Embryonic facial prominence (tissue), 1 donor: ENCODE data around the gene COMT.

ENCODE experiments used
- DNase-seq: peaks from one replicate; pipeline ENCODE4 v3.0.0-alpha.2; 2016; ENCODE audit errors: extremely low spot score

Gene COMT

DNA sequence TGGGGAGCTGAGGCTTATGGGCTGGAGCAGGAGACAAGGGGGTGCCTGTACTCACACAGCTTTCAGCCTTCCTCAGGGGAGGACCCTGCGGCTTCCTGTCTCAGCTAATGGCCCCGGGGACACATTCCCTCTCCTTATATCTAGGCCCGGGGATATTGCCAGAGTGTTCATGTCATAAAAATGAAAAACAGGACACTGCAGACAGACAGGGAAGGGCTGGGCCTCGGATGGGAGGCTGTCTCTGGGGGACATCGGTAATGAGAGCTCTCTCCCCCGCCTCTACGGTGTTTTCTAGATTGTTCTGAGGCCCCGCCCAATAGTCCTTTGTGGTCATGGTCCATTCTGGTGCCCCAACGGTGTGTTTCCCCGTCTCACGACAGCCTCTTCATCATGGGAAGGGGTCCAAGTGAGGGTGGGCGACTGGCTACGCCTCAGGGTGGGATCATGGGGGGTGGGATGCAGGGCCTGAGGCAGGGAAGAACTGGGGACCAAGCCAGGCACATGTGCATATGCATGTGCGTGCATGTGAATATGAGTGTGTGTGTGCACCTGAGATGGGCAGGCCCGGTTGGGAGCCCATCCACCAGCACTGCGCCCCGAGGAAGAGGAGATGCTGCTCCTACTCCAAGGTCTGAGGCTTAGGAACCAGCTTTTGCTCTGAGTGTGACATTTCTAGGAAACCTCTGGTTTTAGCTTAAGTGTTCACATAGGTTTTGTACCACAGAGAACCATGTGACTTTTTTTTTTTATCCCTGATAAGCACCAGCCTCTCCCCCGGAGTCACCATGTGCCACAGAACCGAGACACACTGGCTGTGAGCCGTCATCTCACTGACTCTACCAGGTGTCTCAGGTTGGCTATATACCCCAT is 69.8 kb downstream of the COMT start:
- DNase-seq = no peak

DNA sequence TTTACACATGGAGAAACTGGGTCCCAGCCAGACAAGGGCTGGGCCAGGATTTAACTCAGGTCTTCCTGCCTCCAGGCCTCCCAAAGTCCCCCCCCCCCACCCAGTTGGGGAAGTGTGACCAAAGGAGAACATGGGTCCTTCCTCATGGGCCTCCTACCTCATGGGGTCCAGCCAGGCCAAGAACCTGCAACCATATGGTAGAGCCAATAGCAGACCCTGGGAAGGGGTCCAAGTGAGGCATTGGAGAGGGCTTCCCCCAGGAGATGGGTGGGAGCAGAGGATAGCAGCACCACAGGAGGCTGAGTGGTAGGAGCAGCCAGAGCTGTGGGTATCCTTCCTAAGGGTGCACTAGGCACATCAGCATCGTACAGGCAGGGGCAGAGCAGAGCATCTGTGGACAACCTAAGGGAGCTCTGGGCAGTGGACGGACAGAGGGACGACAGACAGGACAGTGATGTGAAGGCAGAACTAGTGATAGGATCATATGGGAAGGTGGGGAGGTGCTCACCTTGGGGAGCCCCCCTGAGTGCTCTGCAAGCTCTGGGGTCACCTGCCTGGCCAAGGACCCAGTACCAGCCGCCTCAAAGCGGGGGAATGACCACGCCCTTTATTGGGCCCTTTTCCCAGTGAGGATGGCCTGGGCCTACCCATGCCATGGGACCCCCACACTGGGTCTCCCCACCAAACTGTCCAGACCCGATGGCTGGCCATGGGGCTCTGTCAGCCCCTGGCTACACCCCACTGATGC is 70.6 kb downstream of the COMT start:
- DNase-seq = no peak

DNA sequence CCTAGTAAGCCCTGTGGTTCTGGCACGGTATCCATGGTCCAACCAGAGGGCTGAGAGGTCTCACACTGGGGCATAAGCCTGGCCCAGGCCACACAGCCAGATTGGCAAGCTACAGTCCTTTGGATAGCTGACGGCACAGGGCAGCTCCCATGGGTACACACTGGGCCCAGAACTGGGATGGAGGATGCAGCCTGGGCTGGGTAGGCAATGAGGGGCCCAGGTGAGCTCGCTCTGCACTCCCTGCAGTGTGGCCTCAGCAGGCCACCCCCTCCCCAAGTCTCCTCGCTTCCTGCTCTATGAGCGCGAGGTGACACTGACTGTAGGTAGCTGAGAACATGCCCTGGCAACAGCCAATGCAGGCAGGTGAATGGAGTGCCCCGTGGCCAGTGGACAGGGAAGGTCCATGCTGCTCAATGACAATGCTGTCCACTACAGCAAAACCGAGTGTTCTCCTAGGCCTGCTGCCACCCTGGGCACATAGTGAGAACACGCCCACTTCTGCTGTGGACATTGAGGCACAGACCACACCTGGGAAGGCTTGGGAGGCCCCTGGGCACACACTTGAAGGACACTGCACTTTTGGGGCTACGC is 71.3 kb downstream of the COMT start:
- no peak for DNase-seq

DNA sequence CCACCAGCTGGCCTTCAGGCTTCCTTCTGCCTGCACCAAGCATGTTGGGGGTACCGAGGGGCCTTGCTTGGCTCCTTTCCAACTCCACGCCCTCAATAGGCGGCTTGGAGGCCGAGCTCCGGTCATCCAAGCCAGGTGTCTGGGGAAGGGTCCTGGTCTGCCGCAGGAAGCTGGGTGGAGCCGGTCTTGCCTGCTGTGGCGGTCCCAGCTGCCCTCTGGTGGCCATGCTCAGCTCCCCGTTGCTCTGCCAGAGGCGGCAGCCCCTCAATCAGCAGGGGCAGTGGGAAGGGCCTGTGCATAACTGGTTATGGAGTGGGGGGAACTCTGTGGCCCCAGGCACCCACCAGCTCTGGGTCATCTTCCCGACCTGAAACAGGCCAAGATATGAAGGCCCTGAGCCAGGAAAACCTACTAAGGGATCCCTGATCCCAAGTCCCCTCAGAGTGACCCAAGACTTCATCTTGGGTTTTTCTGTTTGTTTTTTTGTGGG is 71.9 kb downstream of the COMT start:
- DNase-seq = peak; percentile 19

DNA sequence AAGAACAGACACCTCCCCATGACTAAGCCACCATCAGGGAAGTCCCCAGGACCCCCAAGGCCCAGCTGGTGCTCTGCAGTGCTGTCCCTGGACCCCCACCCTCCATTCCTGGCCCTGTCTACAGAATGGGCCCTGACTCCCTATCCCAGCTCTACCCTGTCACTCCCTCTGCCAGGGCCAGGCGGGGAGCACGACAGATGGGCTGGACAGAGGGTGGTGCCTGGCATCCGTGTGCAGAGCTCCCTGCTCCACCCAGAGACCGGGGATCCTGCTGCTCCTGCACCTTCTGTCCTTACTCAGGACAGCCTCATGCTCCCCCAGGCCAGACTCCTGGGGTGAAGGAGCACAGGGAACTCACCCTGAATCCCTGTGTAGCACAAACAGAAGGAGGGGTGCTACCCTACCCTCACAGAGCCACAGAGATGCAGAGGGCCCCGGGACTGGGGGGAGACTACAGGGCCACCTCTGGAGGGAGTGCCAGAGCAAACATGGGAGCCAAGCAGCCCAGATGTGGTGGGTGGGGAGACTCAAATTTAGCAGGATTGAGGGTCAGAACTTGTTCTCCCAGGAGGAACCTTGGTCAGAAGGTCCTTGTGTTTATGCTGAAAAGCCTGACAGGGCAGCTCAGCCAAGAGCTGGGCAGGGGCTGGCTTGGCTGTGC is 73.1 kb downstream of the COMT start:
- DNase-seq = no peak

DNA sequence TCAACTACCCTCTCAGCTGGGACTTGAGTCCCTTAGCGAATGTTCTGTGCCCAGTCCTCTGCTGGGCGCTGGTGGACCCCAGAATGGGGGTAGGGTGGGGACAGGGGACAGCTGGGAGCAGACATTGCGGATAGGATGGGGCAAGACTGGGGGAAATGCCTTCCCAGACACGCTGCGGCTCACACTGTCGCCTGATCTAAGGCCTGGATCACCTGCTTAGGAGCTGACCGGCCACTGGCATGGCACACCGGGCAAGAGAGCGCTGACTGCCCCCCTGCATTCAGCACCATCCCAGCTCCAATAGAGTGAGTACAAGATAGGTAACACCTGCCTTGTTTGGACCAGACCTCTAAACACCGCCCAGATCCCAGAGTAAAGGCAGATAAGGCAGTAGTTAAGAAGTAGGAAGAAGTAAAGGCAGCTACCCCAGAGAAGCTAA is 73.6 kb downstream of the COMT start:
- no peak for DNase-seq

DNA sequence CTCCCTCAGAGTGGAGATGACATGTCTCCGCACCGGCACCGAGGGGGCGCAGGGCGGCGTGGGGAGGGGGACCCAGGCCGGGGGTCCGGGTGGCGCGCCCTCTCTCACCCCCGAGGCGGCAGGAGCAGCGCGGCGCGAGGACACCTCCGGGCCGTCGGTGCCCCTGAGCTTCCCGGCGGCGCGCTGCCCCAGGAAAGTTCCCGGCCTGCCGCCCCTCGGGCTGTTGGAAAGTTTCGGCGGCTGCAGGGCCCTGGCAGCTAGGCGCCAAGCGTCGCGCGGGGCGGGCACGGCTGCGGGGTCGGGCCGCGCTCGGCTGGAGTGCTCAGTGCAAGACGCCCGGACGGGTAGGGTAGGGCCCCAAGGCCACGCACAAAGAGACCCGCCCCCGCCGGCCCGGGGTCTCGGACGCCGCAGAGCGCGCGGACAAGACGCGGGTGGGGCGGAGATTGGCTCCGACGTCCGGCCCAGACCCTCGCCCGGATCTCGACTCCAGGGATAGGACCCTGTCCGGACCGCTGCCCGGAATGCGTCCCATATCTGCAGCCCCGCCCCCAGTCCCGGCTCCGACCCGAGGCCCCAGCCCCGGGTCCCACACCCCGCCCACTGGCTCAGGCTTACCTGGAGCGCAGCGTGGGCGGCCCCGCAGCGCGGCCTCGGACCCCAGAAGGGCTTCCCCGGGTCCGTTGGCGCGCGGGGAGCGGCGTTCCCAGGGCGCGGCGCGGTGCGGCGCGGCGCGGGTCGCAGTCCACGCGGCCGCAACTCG is 74.6 kb downstream of the COMT start:
- DNase-seq = no peak

DNA sequence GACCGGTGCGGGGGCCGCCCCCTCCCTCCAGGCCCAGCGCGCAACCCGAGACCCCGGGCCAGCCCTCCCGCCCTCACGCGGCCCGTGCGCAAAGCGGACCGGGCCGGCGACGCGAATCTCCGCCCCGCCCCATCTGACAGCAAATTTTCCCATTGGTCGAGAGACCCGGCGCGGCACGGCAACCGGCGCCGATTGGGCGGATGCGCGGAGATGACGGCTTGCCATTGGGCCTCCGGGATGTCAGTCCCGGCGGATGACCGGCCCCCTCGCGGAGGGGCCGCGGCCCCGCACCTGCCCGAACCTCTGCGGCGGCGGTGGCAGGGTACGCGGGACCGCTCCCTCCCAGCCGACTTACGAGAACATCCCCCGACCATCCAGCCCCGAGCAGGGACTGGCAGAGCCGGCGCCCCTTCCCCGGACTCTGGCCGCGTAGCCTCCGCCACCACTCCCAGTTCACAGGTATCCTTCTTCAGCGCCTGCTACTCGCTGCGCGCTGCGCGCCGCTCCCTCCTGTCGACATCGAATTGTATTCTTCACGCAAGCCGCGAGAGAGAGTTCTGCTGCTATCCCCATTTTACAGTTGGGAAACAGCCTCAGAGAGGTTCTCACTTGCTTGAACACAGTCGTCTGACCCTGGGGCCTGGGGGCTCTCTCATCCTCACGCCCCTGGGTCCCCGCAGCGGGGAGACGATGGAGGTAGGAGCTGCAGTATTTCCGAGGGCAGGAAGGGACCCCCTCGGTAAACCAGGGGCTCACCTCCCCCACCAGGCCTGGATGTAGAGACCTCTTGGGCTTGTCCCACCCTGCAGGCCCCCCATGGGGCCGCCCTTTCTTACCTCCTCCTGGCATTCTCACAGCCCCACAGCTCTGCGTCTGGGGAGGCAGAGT is 75.4 kb downstream of the COMT start, which contains the start of gene ARVCF:
Gene ARVCF, minus strand, starts transcription at position 90 of the 888 bp plus-strand sequence. CDS start 26,029 bp downstream, outside the sequence.
- peak; percentile 56 for DNase-seq

DNA sequence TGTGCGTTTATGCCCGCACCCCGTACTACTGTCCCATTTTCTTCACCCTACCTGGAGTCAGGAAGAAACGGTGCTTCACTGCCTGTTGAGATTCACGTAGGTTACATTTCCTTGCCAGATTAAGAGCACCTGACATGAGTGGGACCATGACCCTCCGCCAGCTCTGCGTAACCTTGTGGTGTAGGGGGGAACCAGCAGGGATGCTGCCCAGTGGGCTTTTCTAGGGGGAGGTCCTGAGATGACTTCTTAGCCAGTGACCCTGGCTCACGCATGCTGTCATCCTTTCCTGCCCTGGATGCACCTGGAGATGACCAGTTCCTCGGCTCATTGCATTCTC is 76.0 kb downstream of the COMT start:
- DNase-seq = no peak

DNA sequence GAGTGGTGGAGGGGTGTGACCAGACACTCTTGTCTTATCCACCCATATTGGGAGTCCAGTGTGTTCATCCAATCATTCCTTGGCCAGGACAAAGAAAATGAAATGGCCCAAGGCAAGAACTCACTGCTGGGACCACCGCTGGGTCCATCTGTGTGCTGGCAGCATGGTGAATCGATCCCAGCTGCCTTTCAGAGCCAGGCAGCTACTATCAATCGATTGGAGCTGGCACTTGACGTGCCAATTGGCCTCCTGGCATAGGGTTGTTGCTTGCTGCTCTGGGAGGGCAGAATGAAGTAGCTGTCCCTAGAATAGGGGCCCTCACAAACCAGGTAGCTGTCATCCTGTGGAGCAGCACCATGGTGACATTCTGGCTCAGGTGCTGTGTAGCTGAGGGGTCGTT is 76.4 kb downstream of the COMT start:
- no peak for DNase-seq
